Tibial artery (tissue), 4 donors: ENCODE results near the gene DIPK2A.

Experiments used
- DNase-seq, 2 donors: peaks; one replicate each; pipeline ENCODE4 v3.0.0-alpha.2; 2019
- H3K27ac ChIP-seq, 2 donors: fragments of 200-600 bp; sonication (generic) in 1 of 2; 1 replicate in 1 of 2; 2 replicates in 1 of 2; pipeline ENCODE4 v1.5.1; 2018 to 2019; ENCODE audit warnings: mild to moderate bottlenecking in 1 of 2
- H3K27me3 ChIP-seq, 2 donors: fragments of 200-600 bp; sonication (generic) in 1 of 2; one replicate each; pipeline versions ENCODE4 v1.5.1 to v1.6.0; 2016 to 2019
- H3K36me3 ChIP-seq, 3 donors: fragments of 200-600 bp; sonication (generic) in 2 of 3; one replicate each; pipeline ENCODE4 v1.5.1; 2016 to 2019; ENCODE audit warnings: mild to moderate bottlenecking in 2 of 3
- H3K4me1 ChIP-seq, 4 donors: fragments of 200-600 bp; sonication (generic) in 2 of 4; 1 replicate in 3 of 4; 2 replicates in 1 of 4; pipeline ENCODE4 v1.5.1; 2016 to 2019
- H3K4me3 ChIP-seq, 2 donors: fragments of 200-600 bp; sonication (generic) in 1 of 2; 1 replicate in 1 of 2; 2 replicates in 1 of 2; pipeline ENCODE4 v1.5.1; 2018 to 2019; ENCODE audit warnings: mild to moderate bottlenecking in 2 of 2
- H3K9me3 ChIP-seq, 3 donors: fragments of 200-600 bp; sonication (generic) in 1 of 3; one replicate each; pipeline ENCODE4 v1.5.1; 2016 to 2019
- CTCF ChIP-seq, 2 experiments: fragments of 200-600 bp in 1 of 2; fragments of 450-650 bp in 1 of 2; IDR thresholded peaks; one replicate each; pipeline ENCODE4 v1.5.1; 2017 to 2019; ENCODE audit warnings: antibody characterized with exemption in 2 of 2, mild to moderate bottlenecking in 1 of 2, moderate library complexity in 1 of 2
- intact Hi-C: fragments of 100-400 bp; cut with DNase I; formaldehyde crosslinking; loops from one replicate; pipeline ENCODE4 v1.15.0; 2023; ENCODE audit warnings: low total_unique reads

Gene DIPK2A

DNA sequence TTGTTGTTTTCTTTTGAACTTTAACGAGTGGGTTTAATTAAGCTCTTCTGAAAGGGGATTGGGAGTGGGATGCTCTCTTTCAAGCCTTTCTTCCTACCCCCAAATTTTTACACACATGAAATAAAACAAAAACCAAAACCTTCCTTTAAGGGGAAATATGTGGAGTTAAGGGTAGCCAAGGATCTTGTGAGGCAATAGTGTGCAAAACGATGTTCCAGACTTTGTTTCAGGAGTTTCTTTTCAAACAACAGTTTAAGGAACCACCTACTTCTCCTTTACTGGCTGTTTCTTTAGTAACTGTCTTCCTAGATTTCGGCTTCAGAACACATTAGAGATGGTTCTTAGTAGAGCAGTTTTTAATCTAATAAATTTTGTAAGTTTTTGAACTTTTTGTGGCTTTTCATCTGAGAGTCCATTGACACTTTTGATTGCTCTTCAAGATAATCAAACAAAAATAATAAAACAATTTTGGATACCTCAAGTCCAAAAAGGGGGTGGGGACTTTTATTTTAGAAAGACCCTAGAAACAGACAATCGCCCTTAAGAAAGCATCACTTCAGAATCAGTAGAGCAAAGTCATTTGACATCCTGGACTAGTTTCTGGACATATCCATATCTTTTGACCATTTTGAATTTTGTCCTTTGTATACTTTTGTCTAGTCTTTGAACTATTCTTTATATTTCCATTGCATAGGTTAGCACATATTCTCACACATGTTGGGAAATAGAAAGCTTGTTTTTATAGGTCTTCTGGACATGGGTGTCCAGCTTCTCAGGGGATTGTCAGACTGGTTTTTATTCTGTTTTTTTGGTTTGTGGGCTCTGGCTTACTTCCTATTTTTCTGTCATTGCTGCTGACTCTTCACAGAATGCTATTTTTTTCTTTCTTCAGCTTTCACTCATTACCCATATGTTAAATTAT, 6.0 kb downstream of the DIPK2A start:
- Histone ChIP-seq H3K4me1 (peaks cover 0 to 64% (median 23%) of the 10 kb centered on the region in 4 donors), H3K27me3 (no peaks in the 10 kb centered on the region), H3K36me3 (no peaks in the 10 kb centered on the region), H3K9me3 (no peaks in the 10 kb centered on the region), H3K27ac (peak overlapping the region; percentile 62 to 99), H3K4me3 (peak overlapping the region; percentile 25 to 34)
- intact Hi-C loops, result no loop called here
- no peak for TF ChIP-seq CTCF (IDR thresholded peaks at IDR 0.05)
- DNase-seq, result no peak

DNA sequence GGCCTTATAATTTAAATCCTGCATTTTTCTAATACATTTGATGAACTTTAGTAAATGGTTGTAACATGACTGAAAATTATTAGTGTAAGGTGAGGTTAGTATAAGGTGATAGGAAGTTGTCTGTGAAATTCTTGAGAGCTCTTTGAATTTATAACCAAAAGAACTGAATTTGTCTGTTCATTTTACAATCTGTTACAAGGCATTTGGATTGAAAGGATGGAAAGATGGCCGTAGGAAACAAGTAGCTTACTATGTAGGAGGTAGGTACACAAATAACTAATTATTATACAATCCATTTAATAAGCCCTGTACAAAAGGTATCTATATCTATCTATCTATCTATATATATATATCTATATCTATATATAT, 6.6 kb downstream of the DIPK2A start:
- DNase-seq, result no peak
- H3K27ac ChIP-seq, result peak overlapping the region; percentile 62 to 99
- H3K4me3 ChIP-seq, result no peak overlapping the region
- intact Hi-C loops, result no loop called here
- H3K9me3 ChIP-seq, result no peaks in the 10 kb centered on the region
- H3K36me3 ChIP-seq, result no peaks in the 10 kb centered on the region
- peaks cover 0 to 64% (median 23%) of the 10 kb centered on the region in 4 donors for H3K4me1 ChIP-seq
- no peak for TF ChIP-seq CTCF (IDR thresholded peaks at IDR 0.05)
- H3K27me3 ChIP-seq, result no peaks in the 10 kb centered on the region

GRCh38 chr3:143979041-143979440, 7.4 kb downstream of the DIPK2A start:
- no peak for DNase-seq
- Histone ChIP-seq H3K27ac (peak overlapping the region; percentile 54 to 99), H3K9me3 (no peaks in the 10 kb centered on the region), H3K27me3 (no peaks in the 10 kb centered on the region), H3K4me3 (no peak overlapping the region), H3K36me3 (no peaks in the 10 kb centered on the region), H3K4me1 (peaks cover 0 to 65% (median 22%) of the 10 kb centered on the region in 4 donors)
- no peak for TF ChIP-seq CTCF (IDR thresholded peaks at IDR 0.05)
- intact Hi-C loops, result no loop called here

DNA sequence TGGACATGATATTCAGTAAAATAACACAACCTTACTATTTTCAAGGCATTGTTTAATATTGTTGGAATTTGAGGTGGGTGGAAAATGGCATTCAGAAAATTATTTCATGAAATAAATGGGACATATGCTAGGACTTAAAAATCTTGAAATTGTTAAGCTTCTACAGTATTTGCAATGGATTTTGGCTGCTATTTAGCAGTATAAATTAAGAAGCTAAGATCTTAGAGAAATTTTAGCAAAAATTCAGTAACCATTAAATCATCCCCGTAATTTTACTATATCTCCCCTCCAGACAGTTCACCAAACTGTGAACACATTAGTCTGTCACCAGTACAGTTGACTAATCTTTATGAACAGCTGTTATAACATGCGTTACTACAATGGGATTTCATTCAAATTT, 8.2 kb downstream of the DIPK2A start:
- no peak overlapping the region for H3K4me3 ChIP-seq
- H3K36me3 ChIP-seq, result no peaks in the 10 kb centered on the region
- peaks cover 0 to 68% (median 23%) of the 10 kb centered on the region in 4 donors for H3K4me1 ChIP-seq
- DNase-seq, result no peak
- H3K27me3 ChIP-seq, result no peaks in the 10 kb centered on the region
- no peaks in the 10 kb centered on the region for H3K9me3 ChIP-seq
- no peak for TF ChIP-seq CTCF (IDR thresholded peaks at IDR 0.05)
- intact Hi-C loops, result no loop called here
- peak overlapping the region; percentile 54 to 99 for H3K27ac ChIP-seq

DNA sequence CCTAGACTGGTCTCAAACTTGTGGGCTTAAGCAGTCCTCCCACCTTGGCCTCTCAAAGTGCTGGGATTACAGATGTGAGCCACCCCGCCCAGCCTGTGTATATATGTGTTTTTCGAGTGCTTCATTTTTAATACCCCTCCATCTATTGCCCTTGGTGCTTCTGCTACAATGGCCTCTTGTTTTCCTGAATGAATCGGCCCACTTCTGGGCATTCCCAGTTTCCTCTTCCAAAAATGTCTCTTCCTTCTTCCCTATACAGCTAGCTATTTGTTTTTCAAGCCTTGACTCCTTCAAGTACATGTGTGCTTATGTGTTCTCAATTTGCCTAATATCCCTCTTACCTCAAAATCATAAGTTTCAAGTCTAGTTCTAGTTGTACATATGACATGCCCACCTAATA, 16.7 kb downstream of the DIPK2A start:
- Histone ChIP-seq H3K4me1 (peaks cover 0 to 12% (median 2%) of the 10 kb centered on the region in 4 donors), H3K9me3 (no peaks in the 10 kb centered on the region), H3K36me3 (peaks cover 6 to 8% (median 7%) of the 10 kb centered on the region in 3 donors), H3K4me3 (no peak overlapping the region), H3K27me3 (no peaks in the 10 kb centered on the region), H3K27ac (no peak overlapping the region)
- DNase-seq, result no peak
- TF ChIP-seq CTCF (IDR thresholded peaks at IDR 0.05), result no peak
- intact Hi-C loops, result no loop called here
